Upper lobe of left lung (tissue), 6 donors: ENCODE measurements around the gene TMEM198. TPM values are rescaled to one million over a fixed set of nuclear protein-coding genes. Genes with fewer than 3 reads are reported as not detected.

Source experiments
- ATAC-seq, 2 donors: fragments of 200-7000 bp; cut with Tn5 transposase; one replicate each; pipeline ENCODE4 v1.9.1; 2022; ENCODE audit warnings: mild to moderate bottlenecking in 2 of 2, moderate library complexity in 2 of 2; ENCODE audit not compliant: low FRiP score in 2 of 2
- DNase-seq, 2 donors: peaks; one replicate each; pipeline ENCODE4 v3.0.0-alpha.2; 2019 to 2020
- H3K27ac ChIP-seq, 4 donors: fragments of 200-600 bp; sonication (generic); one replicate each; pipeline ENCODE4 v1.5.1; 2016 to 2019
- H3K27me3 ChIP-seq, 4 donors: fragments of 200-600 bp; sonication (generic); one replicate each; pipeline ENCODE4 v1.5.1; 2017 to 2019
- H3K36me3 ChIP-seq, 4 donors: fragments of 200-600 bp; sonication (generic); one replicate each; pipeline ENCODE4 v1.5.1; 2016 to 2019
- H3K4me1 ChIP-seq, 4 donors: fragments of 200-600 bp; sonication (generic); one replicate each; pipeline ENCODE4 v1.5.1; 2018 to 2019
- H3K4me3 ChIP-seq, 4 donors: fragments of 200-600 bp; sonication (generic); one replicate each; pipeline ENCODE4 v1.5.1; 2017 to 2019; ENCODE audit warnings: mild to moderate bottlenecking in 2 of 4, moderate library complexity in 1 of 4
- H3K9me3 ChIP-seq, 4 donors: fragments of 200-600 bp; sonication (generic); one replicate each; pipeline ENCODE4 v1.5.1; 2018 to 2019
- CTCF ChIP-seq, 6 experiments: fragments of 450-650 bp in 4 of 6; fragments of 200-600 bp in 2 of 6; sonication (generic) in 2 of 6; IDR thresholded peaks; one replicate each; pipeline ENCODE4 v1.5.1; 2016 to 2019; ENCODE audit warnings: antibody characterized with exemption in 6 of 6
- EP300 ChIP-seq, 4 donors: sonication (generic); formaldehyde crosslinking; IDR thresholded peaks; one replicate each; pipeline ENCODE4 v1.5.1; 2017; ENCODE audit warnings: antibody characterized with exemption in 4 of 4, control low read depth in 2 of 4
- POLR2A ChIP-seq, 4 donors: fragments of 450-650 bp; IDR thresholded peaks; one replicate each; pipeline ENCODE4 v1.5.1; 2016 to 2017; ENCODE audit warnings: antibody characterized with exemption in 4 of 4, mild to moderate bottlenecking in 2 of 4
- POLR2AphosphoS5 ChIP-seq, 2 donors: sonication (generic); formaldehyde crosslinking; IDR thresholded peaks; one replicate each; pipeline ENCODE4 v1.5.1; 2017; ENCODE audit warnings: antibody characterized with exemption in 2 of 2
- WGBS, 2 donors: methylation state at CpG; one replicate each; pipeline ENCODE4 v1.1.5; 2017 to 2018; 5-methylcytosine and 5-hydroxymethylcytosine counted together
- total RNA-seq, 6 donors: library from RNA; depleted of rRNA in 4 of 6; stranded (reverse); fragments of >200 nt in 4 of 6; gene quantifications; one replicate each; pipeline versions ENCODE4 v1.1.0 to v1.2.1, GENCODE V29; 2016 to 2021
- donor health status: DM: no; HTN: no; CAD: no; lungs with moderate emphysema.
- donor health status: DM: no; HTN: yes; CAD: no; lungs with severe emphysema.

Gene TMEM198
- total RNA-seq, 6 donors from 2014 or later = 1.9 to 12.6 (median 4.2) TPM

GRCh38 chr2:219538504-219538951, 5.3 kb upstream of the TMEM198 start:
- H3K9me3 ChIP-seq = no peaks in the 10 kb centered on the region
- peaks cover 0 to 25% (median 17%) of the 10 kb centered on the region in 4 donors for H3K36me3 ChIP-seq
- no peaks in the 10 kb centered on the region for H3K27me3 ChIP-seq
- H3K4me1 ChIP-seq = peaks cover 16 to 22% (median 18%) of the 10 kb centered on the region in 4 donors
- TF ChIP-seq EP300 (IDR thresholded peaks at IDR 0.05) (no peak), CTCF (IDR thresholded peaks at IDR 0.05) (no peak), POLR2A (IDR thresholded peaks at IDR 0.05) (no peak), POLR2AphosphoS5 (IDR thresholded peaks at IDR 0.05) (no peak)
- no peak overlapping the region for H3K4me3 ChIP-seq
- H3K27ac ChIP-seq = no peak overlapping the region
- ATAC-seq (no peak), DNase-seq (no peak)
- WGBS, 2 donors = 64 to 75% methylated on average over 6 of the region's 6 CpGs

- Histone ChIP-seq H3K27ac (no peak overlapping the region), H3K27me3 (no peaks in the 10 kb centered on the region), H3K36me3 (peaks cover 0 to 25% (median 17%) of the 10 kb centered on the region in 4 donors), H3K4me3 (no peak overlapping the region), H3K9me3 (no peaks in the 10 kb centered on the region), H3K4me1 (peaks cover 18 to 26% (median 20%) of the 10 kb centered on the region in 4 donors)
- 90 to 91% methylated on average over 2 to 24 of the region's 32 CpGs for WGBS, 2 donors
- no peak for TF ChIP-seq CTCF (IDR thresholded peaks at IDR 0.05)
- TF ChIP-seq EP300 (IDR thresholded peaks at IDR 0.05) = no peak
- TF ChIP-seq POLR2AphosphoS5 (IDR thresholded peaks at IDR 0.05) = no peak
- TF ChIP-seq POLR2A (IDR thresholded peaks at IDR 0.05) = no peak
- ATAC-seq (no peak), DNase-seq (peak in 1 of 2 donors; percentile 81)
Measured at GRCh38 chr2:219538956-219539788, 4.7 kb upstream of the TMEM198 start.

- no peak for TF ChIP-seq CTCF (IDR thresholded peaks at IDR 0.05)
- Histone ChIP-seq H3K27me3 (no peaks in the 10 kb centered on the region), H3K4me1 (peaks cover 24 to 32% (median 26%) of the 10 kb centered on the region in 4 donors), H3K27ac (no peak overlapping the region), H3K4me3 (no peak overlapping the region), H3K36me3 (peaks cover 0 to 25% (median 17%) of the 10 kb centered on the region in 4 donors), H3K9me3 (no peaks in the 10 kb centered on the region)
- WGBS, 2 donors = 90 to 97% methylated on average over 6 to 34 of the region's 46 CpGs
- DNase-seq = peak in 1 of 2 donors; percentile 83
- no peak for ATAC-seq
Measured at GRCh38 chr2:219539926-219540678, 3.7 kb upstream of the TMEM198 start.

- 89 to 92% methylated on average over 10 to 12 of the region's 12 CpGs for WGBS, 2 donors
- peaks cover 24 to 32% (median 26%) of the 10 kb centered on the region in 4 donors for H3K4me1 ChIP-seq
- no peak for ATAC-seq
- peaks cover 0 to 25% (median 17%) of the 10 kb centered on the region in 4 donors for H3K36me3 ChIP-seq
- no peak for DNase-seq
- TF ChIP-seq EP300 (IDR thresholded peaks at IDR 0.05) (no peak), POLR2A (IDR thresholded peaks at IDR 0.05) (no peak), POLR2AphosphoS5 (IDR thresholded peaks at IDR 0.05) (no peak), CTCF (IDR thresholded peaks at IDR 0.05) (no peak)
- H3K27ac ChIP-seq = no peak overlapping the region
- H3K9me3 ChIP-seq = no peaks in the 10 kb centered on the region
- H3K4me3 ChIP-seq = no peak overlapping the region
- H3K27me3 ChIP-seq = no peaks in the 10 kb centered on the region
Measured at GRCh38 chr2:219540784-219541504, 2.9 kb upstream of the TMEM198 start.
